Suprapubic skin (tissue), 4 donors: ENCODE results near the gene RPS19BP1. TPM values are rescaled to one million over a fixed set of nuclear protein-coding genes. Genes with fewer than 3 reads are reported as not detected.

ENCODE experiments used
- DNase-seq, 2 donors: peaks; one replicate each; pipeline ENCODE4 v3.0.0-alpha.2; 2019; ENCODE audit warnings: low spot score in 2 of 2
- H3K27ac ChIP-seq: fragments of 200-600 bp; sonication (generic); one replicate; pipeline ENCODE4 v1.5.1; 2019
- H3K27me3 ChIP-seq: fragments of 200-600 bp; sonication (generic); one replicate; pipeline ENCODE4 v1.5.1; 2019
- H3K36me3 ChIP-seq: fragments of 200-600 bp; sonication (generic); one replicate; pipeline ENCODE4 v1.5.1; 2019
- H3K4me1 ChIP-seq: fragments of 200-600 bp; sonication (generic); one replicate; pipeline ENCODE4 v1.5.1; 2019
- H3K4me3 ChIP-seq: fragments of 200-600 bp; sonication (generic); one replicate; pipeline ENCODE4 v1.5.1; 2019; ENCODE audit warnings: mild to moderate bottlenecking
- H3K9me3 ChIP-seq: fragments of 200-600 bp; sonication (generic); one replicate; pipeline ENCODE4 v1.5.1; 2019
- EP300 ChIP-seq: sonication (generic); formaldehyde crosslinking; IDR thresholded peaks from one replicate; pipeline ENCODE4 v1.6.1; 2017; ENCODE audit warnings: antibody characterized with exemption
- POLR2A ChIP-seq, 2 donors: fragments of 450-650 bp; IDR thresholded peaks; one replicate each; pipeline ENCODE4 v1.6.1; 2017; ENCODE audit warnings: antibody characterized with exemption in 2 of 2, mild to moderate bottlenecking in 2 of 2, moderate library complexity in 2 of 2
- POLR2AphosphoS5 ChIP-seq, 3 donors: sonication (generic); formaldehyde crosslinking; IDR thresholded peaks; one replicate each; pipeline ENCODE4 v1.6.1; 2017; ENCODE audit warnings: antibody characterized with exemption in 3 of 3
- WGBS: methylation state at CpG from one replicate; pipeline ENCODE4 v1.1.5; 2018; 5-methylcytosine and 5-hydroxymethylcytosine counted together
- total RNA-seq, 4 donors: library from RNA; depleted of rRNA; stranded (reverse); fragments of >200 nt; gene quantifications; one replicate each; pipeline ENCODE4 v1.1.0, GENCODE V29; 2016
- TF ChIP-seq, protein P1 (sequence below), 2 donors: fragments of 200-600 bp in 1 of 2; fragments of 450-650 bp in 1 of 2; sonication (generic) in 1 of 2; IDR thresholded peaks; one replicate each; pipeline ENCODE4 v1.5.1; 2016 to 2019; ENCODE audit warnings: antibody characterized with exemption in 2 of 2, mild to moderate bottlenecking in 1 of 2, moderate library complexity in 1 of 2

The RPS19BP1 gene
- total RNA-seq, 4 donors from 2014 or later = 61.2 to 89.5 (median 80.6) TPM

DNA sequence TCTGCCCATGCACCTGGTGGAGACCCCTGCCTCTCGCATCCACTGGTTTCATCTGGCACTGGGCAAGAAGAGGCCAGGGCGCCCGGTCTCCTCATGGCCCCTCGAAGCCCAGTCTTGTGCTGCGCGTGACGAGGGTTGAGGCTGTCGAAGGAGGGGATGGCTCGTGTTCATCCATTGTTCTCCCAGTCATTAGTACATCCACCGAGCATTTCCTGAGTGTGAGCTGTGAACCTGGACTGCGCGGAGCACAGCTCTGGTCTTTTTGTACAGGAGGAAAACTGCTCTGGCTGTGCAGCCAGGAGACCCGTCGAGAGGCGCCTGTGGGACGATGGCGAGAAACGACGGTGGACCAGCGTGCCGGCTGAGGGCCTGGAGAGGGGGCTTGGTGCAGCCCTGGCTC, 44.8 kb upstream of the RPS19BP1 start:
- Histone ChIP-seq H3K27ac (no peak overlapping the region), H3K9me3 (no peaks in the 10 kb centered on the region), H3K27me3 (peaks cover 34% of the 10 kb centered on the region), H3K4me3 (no peak overlapping the region), H3K4me1 (no peaks in the 10 kb centered on the region), H3K36me3 (no peaks in the 10 kb centered on the region)
- DNase-seq = no peak
- TF ChIP-seq, protein P1, sequence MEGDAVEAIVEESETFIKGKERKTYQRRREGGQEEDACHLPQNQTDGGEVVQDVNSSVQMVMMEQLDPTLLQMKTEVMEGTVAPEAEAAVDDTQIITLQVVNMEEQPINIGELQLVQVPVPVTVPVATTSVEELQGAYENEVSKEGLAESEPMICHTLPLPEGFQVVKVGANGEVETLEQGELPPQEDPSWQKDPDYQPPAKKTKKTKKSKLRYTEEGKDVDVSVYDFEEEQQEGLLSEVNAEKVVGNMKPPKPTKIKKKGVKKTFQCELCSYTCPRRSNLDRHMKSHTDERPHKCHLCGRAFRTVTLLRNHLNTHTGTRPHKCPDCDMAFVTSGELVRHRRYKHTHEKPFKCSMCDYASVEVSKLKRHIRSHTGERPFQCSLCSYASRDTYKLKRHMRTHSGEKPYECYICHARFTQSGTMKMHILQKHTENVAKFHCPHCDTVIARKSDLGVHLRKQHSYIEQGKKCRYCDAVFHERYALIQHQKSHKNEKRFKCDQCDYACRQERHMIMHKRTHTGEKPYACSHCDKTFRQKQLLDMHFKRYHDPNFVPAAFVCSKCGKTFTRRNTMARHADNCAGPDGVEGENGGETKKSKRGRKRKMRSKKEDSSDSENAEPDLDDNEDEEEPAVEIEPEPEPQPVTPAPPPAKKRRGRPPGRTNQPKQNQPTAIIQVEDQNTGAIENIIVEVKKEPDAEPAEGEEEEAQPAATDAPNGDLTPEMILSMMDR (IDR thresholded peaks at IDR 0.05) = no peak
- no peak for TF ChIP-seq EP300
- no peak for TF ChIP-seq POLR2A (IDR thresholded peaks at IDR 0.05)
- no peak for TF ChIP-seq POLR2AphosphoS5 (IDR thresholded peaks at IDR 0.05)
- WGBS = 78% methylated on average over 21 of the region's 21 CpGs

GRCh38 chr22:39576027-39576426, 43.5 kb upstream of the RPS19BP1 start:
- TF ChIP-seq EP300 = no peak
- no peak for TF ChIP-seq POLR2A (IDR thresholded peaks at IDR 0.05)
- TF ChIP-seq, protein P1 (IDR thresholded peaks at IDR 0.05) = no peak
- no peak for TF ChIP-seq POLR2AphosphoS5 (IDR thresholded peaks at IDR 0.05)
- Histone ChIP-seq H3K9me3 (no peaks in the 10 kb centered on the region), H3K27me3 (peaks cover 29% of the 10 kb centered on the region), H3K36me3 (no peaks in the 10 kb centered on the region), H3K4me3 (no peak overlapping the region), H3K4me1 (no peaks in the 10 kb centered on the region), H3K27ac (no peak overlapping the region)
- 88% methylated on average over 4 of the region's 4 CpGs for whole genome bisulfite sequencing
- DNase-seq = no peak

- Histone ChIP-seq H3K36me3 (no peaks in the 10 kb centered on the region), H3K4me1 (no peaks in the 10 kb centered on the region), H3K27ac (no peak overlapping the region), H3K4me3 (no peak overlapping the region), H3K27me3 (peaks cover 32% of the 10 kb centered on the region), H3K9me3 (no peaks in the 10 kb centered on the region)
- no peak for TF ChIP-seq POLR2A (IDR thresholded peaks at IDR 0.05)
- no peak for TF ChIP-seq EP300
- TF ChIP-seq POLR2AphosphoS5 (IDR thresholded peaks at IDR 0.05) = no peak
- TF ChIP-seq, protein P1 (IDR thresholded peaks at IDR 0.05) = no peak
- DNase-seq = no peak
- 100% methylated on average over 2 of the region's 2 CpGs for WGBS
These were observed 42.9 kb upstream of the RPS19BP1 start for GRCh38 chr22:39575552-39575825.

GRCh38 chr22:39574779-39575551, 42.4 kb upstream of the RPS19BP1 start:
- H3K4me3 ChIP-seq = no peak overlapping the region
- no peaks in the 10 kb centered on the region for H3K9me3 ChIP-seq
- H3K36me3 ChIP-seq = no peaks in the 10 kb centered on the region
- H3K27ac ChIP-seq = no peak overlapping the region
- H3K4me1 ChIP-seq = no peaks in the 10 kb centered on the region
- TF ChIP-seq, protein P1 (IDR thresholded peaks at IDR 0.05) = no peak
- no peak for TF ChIP-seq EP300
- no peak for TF ChIP-seq POLR2A (IDR thresholded peaks at IDR 0.05)
- no peak for TF ChIP-seq POLR2AphosphoS5 (IDR thresholded peaks at IDR 0.05)
- H3K27me3 ChIP-seq = peaks cover 34% of the 10 kb centered on the region
- 95% methylated on average over 11 of the region's 14 CpGs for WGBS
- DNase-seq = no peak

DNA sequence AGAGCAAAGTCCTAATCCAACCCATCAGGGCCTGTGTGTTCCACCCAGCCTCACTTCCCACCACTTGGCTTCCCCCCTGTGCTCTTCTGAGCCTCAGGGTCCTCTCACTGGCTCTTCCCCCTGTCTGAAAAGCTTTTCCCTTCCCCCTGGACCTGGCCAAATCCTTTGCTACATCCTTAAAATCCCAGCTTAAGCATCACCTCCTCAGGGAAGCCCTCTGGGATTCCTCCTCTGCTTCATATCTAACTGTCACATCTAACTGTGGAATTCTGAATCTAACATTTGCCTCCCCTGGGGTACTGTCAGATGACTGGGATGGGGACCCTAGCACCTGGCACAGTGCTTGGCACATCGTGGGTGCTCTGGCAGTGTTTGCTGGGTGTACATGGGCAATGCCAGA, 39.0 kb upstream of the RPS19BP1 start:
- Histone ChIP-seq H3K4me1 (no peaks in the 10 kb centered on the region), H3K27ac (no peak overlapping the region), H3K4me3 (no peak overlapping the region), H3K27me3 (peaks cover 10% of the 10 kb centered on the region), H3K36me3 (no peaks in the 10 kb centered on the region), H3K9me3 (no peaks in the 10 kb centered on the region)
- no peak for DNase-seq
- no peak for TF ChIP-seq EP300
- TF ChIP-seq POLR2AphosphoS5 (IDR thresholded peaks at IDR 0.05) = no peak
- TF ChIP-seq, protein P1 (IDR thresholded peaks at IDR 0.05) = no peak
- TF ChIP-seq POLR2A (IDR thresholded peaks at IDR 0.05) = no peak
- 68% methylated on average over 1 of the region's 1 CpG for WGBS
